Measurements from ENCODE around the gene KCTD10.
"Not testable (repeated sequence)": the region's sequence is repeated elsewhere in the genome, so short reads cannot be mapped to it uniquely, and the experiment has no call there.

Gene KCTD10

GRCh38 chr12:109481863-109482262 lies 4.8 kb upstream of the KCTD10 start:
- TF ChIP-seq POLR2AphosphoS5 (IDR thresholded peaks at IDR 0.05; ENCODE audit: low read depth, low read length): no peak
- TF ChIP-seq TAF1 (IDR thresholded peaks at IDR 0.05; ENCODE audit: borderline replicate concordance, low read depth, low read length): no peak
- no peak for TF ChIP-seq POLR2A (IDR thresholded peaks at IDR 0.05; ENCODE audit: low read depth, low read length)
- FAIRE-seq (no peak), DNase-seq (ENCODE audit: insufficient read length) (no peak)

GRCh38 chr12:109480356-109480755 lies 3.3 kb upstream of the KCTD10 start:
- DNase-seq (ENCODE audit: insufficient read length) (no peak), FAIRE-seq (no peak)
- TF ChIP-seq POLR2A (IDR thresholded peaks at IDR 0.05; ENCODE audit: low read depth, low read length) (no peak), POLR2AphosphoS5 (IDR thresholded peaks at IDR 0.05; ENCODE audit: low read depth, low read length) (no peak), TAF1 (IDR thresholded peaks at IDR 0.05; ENCODE audit: borderline replicate concordance, low read depth, low read length) (no peak)

- FAIRE-seq (no peak), DNase-seq (ENCODE audit: insufficient read length) (no peak)
- TF ChIP-seq TAF1 (IDR thresholded peaks at IDR 0.05; ENCODE audit: borderline replicate concordance, low read depth, low read length): no peak
- no peak for TF ChIP-seq POLR2AphosphoS5 (IDR thresholded peaks at IDR 0.05; ENCODE audit: low read depth, low read length)
- TF ChIP-seq POLR2A (IDR thresholded peaks at IDR 0.05; ENCODE audit: low read depth, low read length): no peak
These were observed 2.7 kb upstream of the KCTD10 start for GRCh38 chr12:109479761-109480160.

GRCh38 chr12:109477963-109478315 lies 839 bp upstream of the KCTD10 start:
- no peak for DNase-seq (ENCODE audit: insufficient read length)
- no peak for FAIRE-seq
- TF ChIP-seq POLR2AphosphoS5 (IDR thresholded peaks at IDR 0.05; ENCODE audit: low read depth, low read length): no peak
- TF ChIP-seq TAF1 (IDR thresholded peaks at IDR 0.05; ENCODE audit: borderline replicate concordance, low read depth, low read length): no peak
- TF ChIP-seq POLR2A (IDR thresholded peaks at IDR 0.05; ENCODE audit: low read depth, low read length): no peak

- DNase-seq (ENCODE audit: insufficient read length): no peak
- TF ChIP-seq TAF1 (IDR thresholded peaks at IDR 0.05; ENCODE audit: borderline replicate concordance, low read depth, low read length) (no peak), POLR2A (IDR thresholded peaks at IDR 0.05; ENCODE audit: low read depth, low read length) (no peak), POLR2AphosphoS5 (IDR thresholded peaks at IDR 0.05; ENCODE audit: low read depth, low read length) (no peak)
- FAIRE-seq: no peak
These were observed 304 bp downstream of the KCTD10 start for GRCh38 chr12:109476807-109477184.

GRCh38 chr12:109475993-109476806 lies 900 bp downstream of the KCTD10 start:
- no peak for TF ChIP-seq POLR2AphosphoS5 (IDR thresholded peaks at IDR 0.05; ENCODE audit: low read depth, low read length)
- TF ChIP-seq POLR2A (IDR thresholded peaks at IDR 0.05; ENCODE audit: low read depth, low read length): no peak
- no peak for TF ChIP-seq TAF1 (IDR thresholded peaks at IDR 0.05; ENCODE audit: borderline replicate concordance, low read depth, low read length)
- peak; percentile 44 for FAIRE-seq
- no peak for DNase-seq (ENCODE audit: insufficient read length)

- DNase-seq (ENCODE audit: insufficient read length) (no peak), FAIRE-seq (no peak)
- TF ChIP-seq POLR2A (IDR thresholded peaks at IDR 0.05; ENCODE audit: low read depth, low read length): no peak
- no peak for TF ChIP-seq POLR2AphosphoS5 (IDR thresholded peaks at IDR 0.05; ENCODE audit: low read depth, low read length)
- TF ChIP-seq TAF1 (IDR thresholded peaks at IDR 0.05; ENCODE audit: borderline replicate concordance, low read depth, low read length): no peak
These were observed 2.0 kb downstream of the KCTD10 start for GRCh38 chr12:109475121-109475520.

- not testable (repeated sequence) for DNase-seq (ENCODE audit: insufficient read length); FAIRE-seq
These were observed 3.4 kb downstream of the KCTD10 start for GRCh38 chr12:109473526-109474270.

GRCh38 chr12:109473006-109473405 lies 4.1 kb downstream of the KCTD10 start:
- DNase-seq (ENCODE audit: insufficient read length): no peak
- TF ChIP-seq POLR2AphosphoS5 (IDR thresholded peaks at IDR 0.05; ENCODE audit: low read depth, low read length): no peak
- no peak for TF ChIP-seq TAF1 (IDR thresholded peaks at IDR 0.05; ENCODE audit: borderline replicate concordance, low read depth, low read length)
- no peak for TF ChIP-seq POLR2A (IDR thresholded peaks at IDR 0.05; ENCODE audit: low read depth, low read length)
- FAIRE-seq: no peak

GRCh38 chr12:109469517-109469916 lies 7.6 kb downstream of the KCTD10 start:
- no peak for FAIRE-seq
- TF ChIP-seq TAF1 (IDR thresholded peaks at IDR 0.05; ENCODE audit: borderline replicate concordance, low read depth, low read length) (no peak), POLR2AphosphoS5 (IDR thresholded peaks at IDR 0.05; ENCODE audit: low read depth, low read length) (no peak), POLR2A (IDR thresholded peaks at IDR 0.05; ENCODE audit: low read depth, low read length) (no peak)
- no peak for DNase-seq (ENCODE audit: insufficient read length)

- DNase-seq (ENCODE audit: insufficient read length) (no peak), FAIRE-seq (no peak)
- TF ChIP-seq POLR2AphosphoS5 (IDR thresholded peaks at IDR 0.05; ENCODE audit: low read depth, low read length) (no peak), TAF1 (IDR thresholded peaks at IDR 0.05; ENCODE audit: borderline replicate concordance, low read depth, low read length) (no peak), POLR2A (IDR thresholded peaks at IDR 0.05; ENCODE audit: low read depth, low read length) (no peak)
These were observed 9.0 kb downstream of the KCTD10 start for GRCh38 chr12:109467978-109468676.
